GM10847 (cell line): Measurements from ENCODE around the gene ATF7.

Source experiments
- POLR2A ChIP-seq: IDR thresholded peaks from 2 replicates; pipeline ENCODE4 v1.6.1; 2011; ENCODE audit not compliant: insufficient read length; ENCODE audit errors: extremely low read depth

The ATF7 gene

DNA sequence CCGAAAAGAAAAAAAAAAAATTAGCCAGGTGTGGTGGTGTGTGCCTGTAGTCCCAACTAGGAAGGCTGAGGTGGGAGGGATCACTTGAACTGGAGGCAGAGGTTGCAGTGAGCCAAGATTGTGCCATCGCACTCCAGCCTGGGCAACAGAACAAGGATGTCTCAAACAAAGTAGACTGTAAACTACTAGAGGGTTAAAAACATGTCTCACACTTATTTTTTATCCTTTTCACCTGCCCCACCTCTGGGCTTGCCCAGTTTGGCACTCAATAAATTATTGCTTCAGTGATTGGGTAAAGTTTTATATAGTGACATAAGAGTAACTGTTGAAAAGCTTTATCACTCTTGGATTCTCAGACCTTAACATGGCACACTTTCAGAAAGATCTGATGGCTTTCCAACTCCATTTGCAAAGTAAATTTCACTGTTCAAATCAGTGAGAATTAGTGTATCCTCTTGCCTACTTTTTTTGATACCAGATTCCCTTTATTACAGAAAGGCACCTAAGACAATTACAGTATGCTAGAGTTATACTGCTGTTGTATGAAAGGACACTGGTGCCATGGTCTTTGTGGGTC is 62.6 kb downstream of the ATF7 start:
- no peak for TF ChIP-seq POLR2A

DNA sequence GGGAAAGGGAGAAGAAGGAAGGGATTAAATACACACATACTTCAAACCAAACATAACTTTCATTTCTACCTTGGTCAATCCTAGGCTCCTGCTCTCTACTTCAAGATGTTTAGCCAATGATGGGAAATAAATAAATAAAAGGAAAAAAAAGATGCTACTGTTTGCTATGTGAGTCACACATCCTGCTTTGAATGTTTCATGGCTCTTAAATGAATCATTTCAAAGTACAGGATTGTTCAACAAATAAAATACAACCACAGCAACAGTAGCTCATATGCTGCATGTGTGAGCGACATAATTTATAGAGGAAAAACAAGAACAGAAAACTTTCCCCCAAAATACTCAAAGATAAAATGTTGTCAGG is 64.6 kb downstream of the ATF7 start:
- no peak for TF ChIP-seq POLR2A

DNA sequence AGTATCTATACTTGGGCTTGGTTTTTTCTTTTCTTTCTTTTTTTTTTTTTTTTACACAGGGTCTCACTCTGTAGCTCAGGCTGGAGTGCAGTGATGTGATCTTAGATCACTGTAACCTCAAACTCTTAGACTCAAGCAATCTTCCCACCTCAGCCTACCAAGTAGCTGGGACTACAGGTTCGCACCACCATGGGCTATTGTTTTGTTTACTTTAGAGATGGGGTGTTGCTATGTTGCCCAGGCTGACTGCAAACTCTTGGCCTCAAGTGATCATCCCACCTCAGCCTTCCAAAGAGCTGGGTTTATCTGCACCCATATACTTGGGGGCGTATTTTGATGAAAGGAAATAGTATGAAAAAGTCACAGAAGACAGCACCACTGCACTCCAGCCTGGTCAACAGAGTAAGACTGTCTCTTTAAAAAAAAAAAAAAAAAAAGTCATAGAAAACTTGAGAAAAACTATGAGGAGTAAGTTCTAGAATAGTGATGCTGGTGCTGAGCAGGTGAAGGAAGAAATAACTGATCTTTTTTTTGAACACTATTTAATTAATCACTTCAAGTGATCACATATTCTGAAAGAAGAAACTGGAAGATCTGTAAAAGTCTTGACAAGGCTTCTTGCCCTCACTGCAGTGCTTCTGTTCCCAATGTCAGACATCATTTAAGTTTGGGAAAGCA is 65.1 kb downstream of the ATF7 start:
- no peak for TF ChIP-seq POLR2A

DNA sequence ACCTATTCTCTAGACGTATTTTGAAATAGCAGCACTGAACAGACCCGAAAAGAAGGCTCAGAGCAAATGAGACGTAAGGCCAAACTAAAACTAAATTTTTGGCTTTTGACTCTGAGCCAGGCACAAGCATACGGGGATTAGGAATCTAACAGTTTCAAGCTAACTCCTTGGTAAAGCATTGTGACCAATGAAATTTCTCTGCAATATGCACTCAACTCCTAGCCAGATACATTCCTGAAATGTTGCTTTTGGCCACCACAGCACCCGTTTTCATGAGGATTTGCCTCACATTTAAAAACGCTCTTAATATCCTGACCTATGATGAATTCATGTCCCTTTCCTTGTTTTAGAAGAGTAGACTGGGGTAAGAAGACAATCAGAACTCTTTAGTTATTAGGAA is 65.8 kb downstream of the ATF7 start:
- no peak for TF ChIP-seq POLR2A

DNA sequence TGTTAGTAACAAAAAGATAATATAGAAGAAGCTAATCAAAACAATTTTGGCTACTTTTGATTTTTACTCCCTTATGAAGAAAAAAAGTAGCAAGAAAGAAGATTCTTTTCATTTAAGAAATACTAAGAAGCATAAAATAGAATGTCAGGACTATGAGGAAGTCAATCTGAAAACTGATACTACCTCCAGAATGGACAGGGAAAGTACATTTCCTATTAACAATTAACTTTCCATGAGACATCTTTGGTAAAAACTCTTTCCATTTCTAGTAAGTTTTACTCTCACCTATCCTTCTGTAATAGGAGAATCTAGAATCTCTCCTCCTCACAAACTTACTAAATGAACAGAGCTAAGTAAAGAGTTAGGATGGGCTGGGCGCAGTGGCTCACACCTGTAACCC is 67.6 kb downstream of the ATF7 start:
- TF ChIP-seq POLR2A: no peak

DNA sequence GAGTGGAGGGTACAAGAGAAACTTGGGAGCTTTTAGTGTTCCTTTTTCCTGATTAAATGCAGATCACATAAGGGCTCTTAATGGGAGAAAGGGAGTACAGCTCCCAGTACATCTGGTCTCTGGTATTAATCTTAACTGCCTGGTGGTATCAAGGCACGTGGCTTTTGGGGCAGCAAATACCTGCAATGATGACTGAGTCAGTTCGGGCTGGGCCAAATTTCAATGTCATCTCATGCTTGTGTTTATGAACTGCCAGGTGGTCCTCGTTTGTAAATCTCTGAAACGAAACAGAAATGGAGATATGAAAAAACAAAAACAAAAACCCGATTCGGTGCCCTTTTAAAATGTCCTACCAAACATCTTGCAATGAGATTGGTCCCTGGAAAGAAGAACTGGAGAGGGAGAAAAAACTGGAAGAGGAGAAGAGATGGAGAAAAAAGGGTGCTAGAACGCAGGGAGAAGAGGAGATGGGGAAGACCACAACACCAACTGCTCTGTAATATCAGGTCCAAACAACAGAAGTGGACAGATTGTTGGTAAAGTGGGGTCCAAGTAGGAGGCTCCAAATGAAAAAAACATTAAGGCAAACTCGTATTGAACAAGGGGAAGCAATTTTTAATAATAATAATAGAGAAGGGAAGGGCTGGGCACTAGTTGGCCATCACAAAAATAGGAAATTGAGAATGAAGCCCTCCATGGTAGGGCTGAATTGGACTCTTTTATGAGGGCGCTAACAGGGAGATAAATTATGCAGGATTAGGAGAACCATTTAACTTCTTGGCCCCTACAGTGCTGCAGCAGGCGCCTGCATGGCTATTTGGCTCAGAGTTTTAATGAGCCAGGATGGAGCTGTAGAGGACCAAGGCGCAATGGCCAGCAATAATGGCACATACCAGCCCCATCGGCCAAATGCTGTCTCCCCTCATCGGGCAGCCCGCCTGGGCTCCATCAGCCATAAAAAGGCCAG is 73.5 kb downstream of the ATF7 start:
- TF ChIP-seq POLR2A: no peak

DNA sequence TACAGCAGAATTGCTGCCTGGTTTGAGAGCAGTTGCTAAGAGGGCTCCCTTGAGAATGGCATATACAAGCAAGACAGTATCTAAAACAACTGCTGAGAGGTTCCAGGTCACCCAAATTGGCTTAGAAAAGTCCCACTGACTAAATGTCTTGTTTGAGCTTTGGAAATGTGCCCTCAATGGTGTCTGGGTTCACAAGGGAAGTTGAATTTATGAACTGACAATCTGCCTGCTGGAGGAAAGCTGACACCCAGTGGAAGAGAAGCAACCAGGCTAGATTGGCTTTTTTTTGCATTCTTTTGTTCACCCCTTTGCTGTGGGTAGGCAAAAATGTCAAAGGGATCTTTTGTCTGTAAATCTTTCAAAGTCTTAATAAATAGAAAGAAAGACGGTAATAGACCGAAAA is 74.3 kb downstream of the ATF7 start:
- no peak for TF ChIP-seq POLR2A

DNA sequence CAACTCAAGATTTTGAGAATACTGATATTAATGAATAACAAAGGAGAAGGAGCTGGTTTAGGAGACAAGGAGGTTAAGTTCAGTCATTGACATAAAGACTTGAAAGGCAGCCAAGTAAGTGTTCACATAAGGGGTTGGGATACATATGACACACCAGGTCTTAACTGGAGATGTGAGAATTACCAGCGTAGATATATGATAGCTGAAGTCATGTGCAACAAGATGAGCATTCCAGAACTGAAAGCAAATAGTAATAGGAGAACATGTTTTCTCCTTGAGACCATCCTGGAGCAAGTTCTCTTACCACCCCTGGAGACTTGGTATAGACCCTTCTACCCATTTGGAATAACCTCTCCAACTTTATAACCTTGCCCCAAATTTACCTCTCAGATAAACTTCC is 75.6 kb downstream of the ATF7 start:
- TF ChIP-seq POLR2A: no peak

DNA sequence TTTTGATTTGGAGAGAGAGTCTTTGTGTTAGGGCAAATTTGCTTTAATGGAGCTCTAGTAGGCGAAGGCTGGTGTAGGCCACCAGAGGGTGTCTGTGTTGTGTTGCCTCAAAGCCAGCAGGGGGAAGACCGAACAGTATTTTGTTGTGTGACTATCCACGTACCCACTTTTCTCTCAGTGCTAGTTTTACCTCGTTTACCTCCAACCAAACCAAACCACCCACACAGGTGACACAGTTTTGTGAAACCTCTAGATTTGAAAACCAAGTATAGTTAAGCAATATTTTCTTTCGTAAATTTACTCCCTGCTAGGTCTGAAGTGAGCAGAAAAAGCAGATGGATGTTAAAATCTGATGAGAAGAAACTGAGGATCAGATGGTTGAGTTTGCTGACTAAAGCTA is 82.6 kb downstream of the ATF7 start:
- no peak for TF ChIP-seq POLR2A

DNA sequence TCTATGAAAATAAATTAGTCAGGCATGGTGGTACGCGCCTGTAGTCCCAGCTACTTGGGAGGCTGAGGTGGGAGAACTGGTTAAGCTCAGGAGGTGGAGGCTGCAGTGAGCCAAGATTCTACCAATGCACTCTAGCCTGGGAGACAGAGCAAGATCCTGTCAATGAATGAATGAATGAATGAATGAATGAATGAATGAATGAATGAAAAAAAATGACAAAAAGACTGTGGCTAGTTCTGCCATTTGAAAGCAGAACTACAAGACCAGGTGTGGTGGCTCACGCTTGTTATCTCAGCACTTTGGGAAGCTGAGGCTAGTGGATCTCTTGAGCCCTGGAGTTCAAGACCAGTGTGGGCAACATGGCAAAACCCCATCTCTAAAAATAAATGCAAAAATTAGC is 86.7 kb downstream of the ATF7 start:
- no peak for TF ChIP-seq POLR2A

DNA sequence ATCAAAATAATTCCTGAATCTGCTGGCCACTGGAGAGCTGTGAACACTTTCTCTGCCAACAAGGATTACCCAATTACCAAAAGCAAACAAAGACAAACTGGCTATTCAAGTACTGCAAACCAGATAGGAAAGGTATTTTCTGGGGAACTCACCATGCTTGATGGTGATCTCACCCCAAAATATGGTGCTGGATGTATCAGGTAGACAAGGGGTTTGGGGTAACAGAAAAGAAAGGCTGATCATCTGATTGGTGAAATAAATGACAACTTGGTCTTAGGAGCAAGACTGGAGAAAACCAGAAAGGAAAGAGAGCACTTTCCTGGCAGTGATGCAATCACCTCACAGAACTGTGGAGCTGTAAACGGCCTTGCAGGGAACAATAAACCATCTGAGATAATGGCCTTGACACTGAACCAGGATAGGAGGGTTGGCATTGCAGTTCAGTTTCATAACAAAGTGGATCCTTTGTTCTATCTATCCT is 87.9 kb downstream of the ATF7 start:
- TF ChIP-seq POLR2A: no peak

DNA sequence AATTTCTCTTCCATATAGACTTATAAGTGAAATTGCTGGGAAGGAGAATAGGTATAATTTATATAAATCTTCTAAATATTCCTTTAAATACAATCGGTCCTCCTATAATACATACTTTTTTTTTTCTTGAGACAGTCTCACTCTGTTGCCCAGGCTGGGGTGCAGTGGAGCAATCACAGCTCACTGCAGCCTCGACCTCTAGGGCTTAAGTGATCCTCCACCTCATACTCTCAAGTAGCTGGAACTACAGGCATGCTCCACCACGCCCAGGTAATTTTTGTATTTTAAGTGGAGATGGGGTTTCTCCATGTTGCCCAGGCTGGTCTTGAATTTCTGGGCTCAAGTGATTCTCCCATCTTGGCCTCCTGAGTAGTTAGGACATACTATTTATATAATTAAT is 89.2 kb downstream of the ATF7 start:
- no peak for TF ChIP-seq POLR2A

DNA sequence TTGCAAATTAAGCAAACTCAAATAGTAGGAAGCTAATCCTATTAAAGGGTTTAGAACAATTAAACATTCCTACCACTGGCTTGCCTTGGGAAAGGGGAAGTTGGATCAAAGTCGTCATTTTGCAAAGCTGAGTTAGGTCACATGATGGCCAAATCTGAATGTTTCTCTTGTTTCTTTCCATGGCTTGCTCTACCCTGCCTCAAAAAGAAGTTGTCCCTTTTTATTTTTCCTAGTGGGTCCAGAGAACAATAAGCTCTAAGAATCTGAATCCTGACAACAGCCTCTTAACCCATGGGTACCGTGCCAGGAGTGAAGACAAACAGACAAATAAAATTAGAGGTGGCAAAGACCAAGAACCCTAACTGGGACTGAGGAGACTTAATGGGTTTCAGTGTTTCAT is 92.7 kb downstream of the ATF7 start:
- TF ChIP-seq POLR2A: no peak

DNA sequence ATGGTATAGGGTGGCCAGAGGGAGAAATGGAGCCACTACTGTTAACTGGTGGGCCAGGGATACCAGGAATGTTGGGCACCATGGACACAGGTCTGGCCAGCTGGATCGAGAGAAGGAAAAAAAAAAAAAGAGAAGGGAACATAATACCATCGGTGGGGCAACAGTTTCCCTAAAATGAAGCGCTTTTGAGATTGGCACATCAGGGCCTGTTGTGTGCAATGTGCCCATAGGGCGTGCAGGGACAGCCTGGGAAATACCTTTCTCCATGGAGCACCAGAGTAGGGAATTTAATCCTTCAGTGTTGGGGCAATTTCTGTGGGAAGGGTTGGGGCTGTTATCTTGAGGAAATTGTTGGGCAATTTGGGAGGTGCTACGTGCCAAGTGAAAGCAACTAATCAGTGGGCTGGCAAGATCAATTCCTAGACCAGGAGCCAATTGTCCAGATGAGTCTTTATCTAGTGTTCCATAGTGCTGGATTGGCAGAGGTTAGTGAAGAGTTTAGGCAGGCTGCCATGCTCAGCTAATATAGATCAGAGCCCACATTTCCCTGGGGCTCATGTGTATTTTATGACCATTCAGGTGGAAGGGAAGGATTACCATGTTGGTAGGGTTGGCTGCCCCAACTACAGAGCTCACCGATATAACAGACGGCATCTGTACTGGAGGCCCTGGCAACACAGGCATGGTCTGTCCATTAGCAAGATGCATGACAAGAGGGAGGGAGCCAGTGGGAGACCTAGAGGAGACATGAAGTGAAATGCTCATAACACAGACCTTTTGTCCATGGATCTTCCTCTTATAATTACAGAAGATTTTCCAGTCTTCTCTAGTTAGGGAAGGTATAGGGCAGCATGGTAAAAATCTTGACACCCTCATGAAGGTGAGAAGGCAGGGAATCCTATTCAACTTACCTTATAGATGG is 93.4 kb downstream of the ATF7 start:
- no peak for TF ChIP-seq POLR2A

DNA sequence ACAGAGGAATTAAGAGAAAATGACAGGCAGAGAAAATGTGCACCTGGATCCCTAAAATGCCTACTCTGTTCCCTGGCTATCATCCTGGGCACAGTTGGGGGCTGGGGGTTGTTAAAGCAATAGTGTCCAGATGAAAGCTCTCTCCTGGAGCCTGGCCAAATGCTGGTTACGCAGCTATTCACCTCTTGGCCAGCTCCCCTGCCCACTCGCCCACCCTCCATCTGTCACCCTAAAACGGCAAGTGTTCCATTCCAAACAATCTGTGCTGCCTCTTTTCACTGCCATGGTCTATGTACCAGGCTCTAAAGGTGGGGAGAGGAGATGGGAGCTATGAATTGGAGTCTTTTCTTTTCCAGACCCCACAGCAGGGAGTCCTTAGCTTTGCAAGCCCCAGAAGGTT is 94.2 kb downstream of the ATF7 start:
- TF ChIP-seq POLR2A: no peak
